Skeletal muscle cell (primary cell): ENCODE results near the gene NFKBIZ.
A peak's percentile ranks its signal among the peaks of the same experiment; 100 is the strongest.
"Not testable (repeated sequence)": the region's sequence is repeated elsewhere in the genome, so short reads cannot be mapped to it uniquely, and the experiment has no call there.

Experiments
- DNase-seq: peaks from one replicate; pipeline ENCODE4 v3.0.0-alpha.2; 2010; ENCODE audit warnings: low read depth
- H3K4me3 ChIP-seq: 2 replicates; pipeline ENCODE4 v1.5.1; 2011; ENCODE audit warnings: low read depth, mild to moderate bottlenecking, control low read depth, low read length, moderate library complexity

NFKBIZ gene

DNA sequence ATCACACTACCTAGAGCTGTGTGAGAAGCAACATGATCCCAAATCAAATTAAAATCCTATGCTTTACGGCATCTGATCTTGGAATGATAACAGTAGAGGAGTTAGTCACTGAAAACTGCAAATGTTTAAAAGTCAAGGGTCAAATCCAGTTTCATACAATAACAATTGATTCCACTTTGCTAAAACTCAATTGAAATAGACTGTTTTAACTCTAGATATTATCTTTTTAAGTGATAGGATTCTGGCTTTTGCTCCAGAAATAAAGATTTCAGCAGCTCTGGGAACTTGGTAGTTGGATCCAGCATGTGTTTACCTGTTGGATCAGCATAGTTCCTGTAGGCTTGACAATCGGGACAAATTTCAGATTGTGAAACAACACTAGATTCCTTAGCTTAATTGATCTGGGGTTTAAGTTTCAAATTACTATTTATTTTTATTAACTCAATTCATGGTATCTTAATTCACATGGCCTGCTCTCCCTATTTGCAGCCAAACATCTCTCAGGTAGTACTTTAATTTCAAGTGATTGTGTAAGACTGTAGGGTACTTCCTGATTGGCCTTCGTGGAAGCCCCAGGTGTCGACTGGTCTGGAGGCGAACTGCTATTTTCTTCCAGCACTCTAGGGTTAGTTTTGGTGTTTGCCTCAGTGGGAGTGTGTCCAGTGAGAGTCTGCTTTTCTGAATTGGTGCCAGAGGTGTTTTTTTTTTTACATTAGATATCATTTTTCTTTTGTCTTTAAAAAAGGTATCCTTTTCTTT, 16.6 kb downstream of the NFKBIZ start:
- H3K4me3 ChIP-seq: no peak overlapping the region
- no peak for DNase-seq

DNA sequence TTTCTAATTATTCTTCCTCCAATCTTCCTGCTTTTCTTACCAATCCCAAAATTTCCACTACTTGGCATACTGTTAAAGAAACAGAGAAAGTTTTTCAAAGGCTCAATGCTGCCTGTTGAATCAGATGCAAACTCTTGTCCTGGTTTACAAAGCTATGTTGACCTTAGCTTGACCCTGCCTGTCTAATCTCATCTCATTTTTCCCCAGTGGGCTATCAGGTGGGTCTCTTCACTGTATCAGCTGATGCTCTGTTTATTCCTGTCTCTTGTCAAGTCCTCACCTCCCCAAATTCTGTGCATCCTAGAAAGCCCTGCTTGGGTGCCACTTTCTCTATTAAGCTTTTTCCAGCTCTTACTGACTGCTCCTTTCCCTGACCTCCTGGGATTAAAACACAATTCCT, 18.2 kb downstream of the NFKBIZ start:
- no peak for DNase-seq
- H3K4me3 ChIP-seq: no peak overlapping the region

DNA sequence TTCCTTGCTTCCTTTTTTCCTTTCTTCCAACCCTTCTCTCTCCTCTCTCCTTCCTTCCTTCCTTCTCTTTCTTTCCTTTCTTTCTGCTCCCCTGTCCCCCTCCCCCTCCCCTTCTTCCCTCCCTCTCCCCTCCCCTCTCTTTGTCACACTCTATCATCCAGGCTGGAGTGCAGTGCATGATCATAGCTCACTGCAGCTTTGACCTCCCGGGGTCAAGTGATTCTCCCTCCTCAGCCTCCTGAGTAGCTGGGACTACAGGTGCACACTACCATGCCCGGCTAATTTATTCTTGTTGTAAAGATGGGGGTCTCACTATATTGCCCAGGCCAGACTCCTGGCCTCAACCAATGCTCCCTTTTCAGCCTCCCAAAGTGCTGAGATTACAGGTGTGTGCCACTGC, 18.7 kb downstream of the NFKBIZ start:
- no peak overlapping the region for H3K4me3 ChIP-seq
- DNase-seq: no peak

- no peak overlapping the region for H3K4me3 ChIP-seq
- DNase-seq: peak; percentile 39
Measured at GRCh38 chr3:101868534-101869464, 19.5 kb downstream of the NFKBIZ start.

GRCh38 chr3:101870138-101870537, 20.8 kb downstream of the NFKBIZ start:
- no peak overlapping the region for H3K4me3 ChIP-seq
- no peak for DNase-seq

DNA sequence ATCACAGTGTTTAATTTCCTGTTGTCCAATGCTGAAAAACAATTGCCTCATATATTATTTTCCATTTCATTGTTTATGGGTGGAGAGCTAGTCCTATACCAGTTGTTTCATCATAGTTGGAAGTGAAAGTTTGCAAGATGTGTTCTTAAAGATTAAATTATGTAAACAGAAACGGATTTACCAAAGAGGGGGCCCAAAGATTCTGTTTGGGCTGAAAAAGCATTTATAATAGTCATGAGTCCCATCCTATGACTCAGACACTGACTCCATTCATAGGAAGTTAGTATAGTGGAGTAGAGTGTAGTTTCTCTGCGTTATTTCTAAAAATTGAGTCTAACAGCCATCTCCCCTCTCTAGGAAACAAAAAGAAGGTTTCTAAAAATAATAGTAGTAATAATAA, 24.3 kb downstream of the NFKBIZ start:
- H3K4me3 ChIP-seq: no peak overlapping the region
- peak; percentile 25 for DNase-seq

GRCh38 chr3:101876142-101876541, 26.8 kb downstream of the NFKBIZ start:
- no peak for DNase-seq
- H3K4me3 ChIP-seq: no peak overlapping the region

GRCh38 chr3:101878589-101878988, 29.3 kb downstream of the NFKBIZ start:
- H3K4me3 ChIP-seq: no peak overlapping the region
- DNase-seq: no peak

DNA sequence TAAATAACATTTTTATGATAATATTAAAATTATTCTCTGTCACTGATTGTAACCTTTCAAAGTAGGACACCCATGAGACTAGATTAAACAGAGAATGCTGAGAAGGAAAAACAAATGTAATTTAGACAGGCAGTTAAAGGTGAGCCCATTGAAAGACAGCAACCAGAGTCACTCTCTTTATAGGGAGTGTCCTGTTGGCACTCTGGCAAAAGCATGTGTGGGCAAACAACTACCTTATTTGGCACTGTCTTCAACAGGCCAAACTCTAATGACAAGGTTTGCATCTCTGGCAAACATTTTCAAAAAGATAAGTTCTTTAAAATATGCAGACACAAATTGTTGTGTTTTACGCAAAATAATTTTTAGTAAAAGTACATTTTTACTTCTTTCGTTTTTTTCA, 29.8 kb downstream of the NFKBIZ start:
- DNase-seq: no peak
- no peak overlapping the region for H3K4me3 ChIP-seq

DNA sequence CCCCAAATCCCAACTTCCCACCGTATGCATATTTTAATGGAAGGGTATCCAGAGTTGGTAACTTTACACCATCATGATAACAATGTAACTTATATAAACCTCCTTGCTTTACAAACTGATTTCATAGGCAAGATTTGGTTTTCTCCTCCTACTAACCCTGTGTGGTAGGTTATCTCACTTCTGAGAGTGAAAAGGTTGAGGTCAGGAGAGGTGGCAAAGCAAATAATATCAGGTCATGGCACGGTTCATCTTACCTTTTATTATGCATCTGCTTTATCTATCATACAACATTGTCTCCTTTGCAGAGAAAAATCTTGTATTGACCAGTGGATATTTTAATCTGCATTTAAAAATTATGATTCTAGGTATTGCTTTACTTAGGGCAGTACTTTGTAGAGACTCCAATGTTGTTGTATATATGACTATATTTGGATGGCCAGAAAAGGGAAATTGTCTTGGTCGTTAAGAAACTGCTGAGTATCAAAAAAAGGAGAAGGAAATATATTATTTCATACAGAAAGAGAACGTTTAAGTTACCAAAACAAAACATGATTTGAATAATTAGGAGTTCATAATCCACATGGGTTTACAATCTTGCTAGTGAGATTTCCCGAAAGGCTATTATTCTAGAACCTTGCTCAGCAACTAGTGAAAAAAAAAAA, 30.4 kb downstream of the NFKBIZ start:
- no peak overlapping the region for H3K4me3 ChIP-seq

DNA sequence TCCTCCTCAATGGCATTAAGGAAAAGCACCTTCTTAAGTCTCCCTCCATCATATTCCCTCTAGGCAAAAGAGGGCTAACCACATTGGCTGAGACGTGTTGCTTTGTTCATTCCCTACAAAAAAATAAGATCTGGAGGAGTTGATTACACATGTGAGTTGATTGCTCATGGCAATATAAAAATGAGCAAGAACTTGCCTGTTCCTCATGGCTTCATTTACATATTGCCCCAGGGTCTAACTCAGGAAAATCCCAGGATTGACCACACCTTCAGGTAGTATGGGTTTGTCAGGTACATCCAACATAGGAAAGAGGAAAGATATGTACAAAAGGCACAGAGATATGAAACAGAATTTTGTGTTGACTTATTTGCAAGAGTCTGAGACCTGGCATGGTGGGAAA, 35.5 kb downstream of the NFKBIZ start:
- H3K4me3 ChIP-seq: no peak overlapping the region
- no peak for DNase-seq

More for the DNA sequence above, 30.4 kb downstream of the NFKBIZ start:
- DNase-seq: no peak

GRCh38 chr3:101885584-101885983, 36.3 kb downstream of the NFKBIZ start:
- DNase-seq, H3K4me3 ChIP-seq: not testable (repeated sequence)

DNA sequence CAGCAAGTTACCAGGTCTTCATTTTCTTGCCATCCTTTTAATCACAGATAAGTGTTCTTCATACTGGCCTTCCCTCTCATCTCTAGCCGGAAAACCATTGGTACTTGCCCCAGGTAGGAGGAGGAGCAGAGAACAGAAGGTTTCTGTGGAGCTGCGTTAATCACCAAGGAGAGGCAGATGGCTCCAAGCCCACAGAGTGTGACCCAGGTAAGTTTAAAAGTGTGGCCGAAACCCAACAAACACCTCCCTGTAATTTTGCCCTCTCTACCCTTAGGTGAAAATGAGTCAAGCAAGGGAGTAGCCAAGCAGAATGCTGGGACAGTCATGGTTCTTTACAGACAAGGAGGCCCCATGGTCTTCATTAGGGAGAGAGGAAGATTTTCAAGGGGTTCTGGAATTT, 37.3 kb downstream of the NFKBIZ start:
- no peak overlapping the region for H3K4me3 ChIP-seq
- no peak for DNase-seq

DNA sequence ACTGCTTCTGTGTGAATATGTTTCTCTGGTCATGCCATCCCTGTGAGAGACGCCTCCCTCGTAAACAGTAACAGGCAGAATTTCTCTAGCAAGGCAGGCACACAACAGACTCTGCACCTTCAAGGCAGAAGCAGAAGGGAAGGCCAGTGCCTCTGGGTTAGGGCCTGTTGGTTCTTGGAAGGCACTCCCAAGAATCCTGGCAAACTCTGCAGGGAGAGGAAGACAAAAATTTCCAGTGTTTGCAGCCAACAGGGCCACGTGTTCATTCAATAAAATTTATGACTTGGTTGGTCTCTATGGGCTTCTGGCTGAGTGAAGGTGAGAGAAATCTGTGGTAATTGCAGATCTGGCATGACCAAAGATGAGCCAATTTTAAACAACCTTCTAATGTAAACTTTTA, 39.3 kb downstream of the NFKBIZ start:
- no peak overlapping the region for H3K4me3 ChIP-seq
- DNase-seq: no peak

GRCh38 chr3:101890716-101891115, 41.4 kb downstream of the NFKBIZ start:
- peak; percentile 24 for DNase-seq
- no peak overlapping the region for H3K4me3 ChIP-seq

DNA sequence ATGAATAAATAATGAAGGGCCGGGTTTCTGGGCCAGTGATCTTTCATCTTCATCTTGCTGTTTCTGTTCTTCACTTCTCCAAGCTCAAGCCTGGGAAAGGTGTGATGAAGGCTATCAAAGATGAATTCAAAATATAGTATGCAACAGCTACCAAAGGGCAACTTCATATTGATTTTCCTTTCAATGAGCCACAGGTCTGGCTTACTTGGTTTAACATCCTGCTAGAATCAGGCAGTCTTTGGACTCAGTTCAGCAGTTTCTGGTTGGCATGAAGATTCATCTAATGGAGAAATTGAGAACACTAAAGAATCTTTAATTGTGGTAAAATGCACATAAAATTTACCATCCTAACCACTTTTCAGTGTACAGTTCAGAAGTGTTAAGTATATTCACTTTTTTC, 43.3 kb downstream of the NFKBIZ start:
- no peak for DNase-seq
- no peak overlapping the region for H3K4me3 ChIP-seq

- no peak for DNase-seq
- no peak overlapping the region for H3K4me3 ChIP-seq
Measured at GRCh38 chr3:101896083-101896757, 46.9 kb downstream of the NFKBIZ start.

DNA sequence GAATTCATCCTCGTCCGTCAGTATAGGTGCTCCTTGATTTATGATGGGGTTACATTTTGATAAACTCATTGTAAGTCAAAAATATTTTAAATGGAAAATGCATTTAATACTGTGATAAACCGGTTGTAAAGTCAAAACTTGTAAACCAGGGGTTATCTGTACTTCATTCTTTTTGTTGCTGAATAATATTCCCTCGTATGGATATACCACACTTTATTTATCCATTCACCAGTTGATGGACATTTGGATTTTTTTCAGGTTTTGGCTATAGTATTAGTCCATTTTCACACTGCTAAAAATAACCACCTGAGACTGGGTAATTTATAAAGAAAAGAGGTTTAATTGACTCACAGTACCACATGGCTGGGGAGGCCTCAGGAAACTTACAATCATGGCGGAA, 47.7 kb downstream of the NFKBIZ start:
- DNase-seq: no peak
- no peak overlapping the region for H3K4me3 ChIP-seq

DNA sequence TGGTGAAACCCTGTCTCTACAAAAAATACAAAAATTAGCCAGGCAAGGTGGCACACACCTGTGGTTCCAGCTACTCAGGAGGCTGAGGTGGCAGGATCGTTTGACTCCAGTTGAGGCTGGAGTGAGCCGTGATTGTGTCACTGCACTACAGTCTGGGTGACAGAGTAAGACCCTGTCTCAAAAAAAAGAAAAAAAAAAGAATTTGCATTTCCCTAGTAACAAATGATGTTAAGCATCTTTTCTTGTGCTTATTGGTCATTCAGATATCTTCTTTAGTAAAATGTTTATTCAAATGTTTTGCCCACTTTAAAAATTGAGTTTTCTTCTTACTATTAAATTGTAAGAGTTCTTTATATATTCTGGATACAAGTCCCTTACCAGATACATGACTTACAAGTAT, 48.7 kb downstream of the NFKBIZ start:
- DNase-seq: no peak
- H3K4me3 ChIP-seq: no peak overlapping the region

- no peak for DNase-seq
- no peak overlapping the region for H3K4me3 ChIP-seq
Measured at GRCh38 chr3:101898752-101899169, 49.4 kb downstream of the NFKBIZ start.
